GM12878 (cell line): ENCODE measurements around the gene TSPAN7.

Experiments used
- BACH1 ChIP-seq: fragments of 450-650 bp; IDR thresholded peaks from 2 replicates; pipeline ENCODE4 v1.6.1; 2017; ENCODE audit warnings: mild to moderate bottlenecking, borderline replicate concordance
- CHD2 ChIP-seq: IDR thresholded peaks from 2 replicates; pipeline ENCODE4 v1.6.1; 2011; ENCODE audit warnings: low read depth, low read length, improper control_type of control experiment, borderline replicate concordance
- ESRRA ChIP-seq: IDR thresholded peaks from 2 replicates; pipeline ENCODE4 v1.6.1; 2012; ENCODE audit warnings: mild to moderate bottlenecking, low read length, improper control_type of control experiment
- GABPA ChIP-seq: IDR thresholded peaks from 2 replicates; pipeline ENCODE4 v1.6.1; 2014; ENCODE audit warnings: antibody characterized with exemption, low read depth, mild to moderate bottlenecking, inconsistent platforms
- MTA3 ChIP-seq: IDR thresholded peaks from 2 replicates; pipeline ENCODE4 v1.6.1; 2012; ENCODE audit warnings: low read length, inconsistent platforms, borderline replicate concordance
- NR2C2 ChIP-seq: IDR thresholded peaks from 2 replicates; pipeline ENCODE4 v1.6.1; 2011; ENCODE audit warnings: borderline replicate concordance, low read depth; ENCODE audit not compliant: control insufficient read depth, insufficient read length
- POLR2AphosphoS5 ChIP-seq: IDR thresholded peaks from 2 replicates; pipeline ENCODE4 v1.6.1; 2011; ENCODE audit warnings: mild to moderate bottlenecking, low read length, inconsistent platforms
- RBBP5 ChIP-seq: fragments of 200-600 bp; sonication (generic); conservative IDR thresholded peaks from 2 replicates; pipeline ENCODE4 v1.6.1; 2016

GRCh38 chrX:38694394-38694793 lies 133.1 kb downstream of the TSPAN7 start:
- TF ChIP-seq BACH1 (no peak), MTA3 (no peak), GABPA (no peak), NR2C2 (no peak), CHD2 (no peak), RBBP5 (no peak), POLR2AphosphoS5 (no peak), ESRRA (no peak)
